Activated T-helper 2 cell treated with anti-CD3 and anti-CD28 coated beads, Interferon-gamma antibody, Interleukin-2, Interleukin-4, amounts not matched to agents 10 μg/mL and 5 μg/mL and 100 μg/mL, durations not matched to agents 14 hours and 24 hours and 36 hours (primary cell): ENCODE results near the gene WASF2. TPM values are rescaled to one million over a fixed set of nuclear protein-coding genes. Genes with fewer than 3 reads are reported as not detected.
A peak's percentile ranks its signal among the peaks of the same experiment; 100 is the strongest.
"Not testable (repeated sequence)": the region's sequence is repeated elsewhere in the genome, so short reads cannot be mapped to it uniquely, and the experiment has no call there.

Experiments
- DNase-seq: peaks from one replicate; pipeline ENCODE4 v3.0.0; 2021; ENCODE audit warnings: low spot score
- H3K27ac Mint-ChIP-seq: one replicate; pipeline ENCODE4 v1.8.0; 2021; ENCODE audit warnings: mixed read lengths
- H3K27me3 Mint-ChIP-seq: one replicate; pipeline ENCODE4 v1.8.0; 2021; ENCODE audit warnings: low read depth, mixed read lengths
- H3K36me3 Mint-ChIP-seq: one replicate; pipeline ENCODE4 v1.8.0; 2021; ENCODE audit warnings: low read depth, mixed read lengths
- H3K4me1 Mint-ChIP-seq: one replicate; pipeline ENCODE4 v1.8.0; 2021; ENCODE audit warnings: low read depth, mixed read lengths
- H3K4me3 Mint-ChIP-seq: one replicate; pipeline ENCODE4 v1.8.0; 2021; ENCODE audit warnings: low read depth, mild to moderate bottlenecking, moderate library complexity, mixed read lengths
- H3K9me3 Mint-ChIP-seq: one replicate; pipeline ENCODE4 v1.8.0; 2021; ENCODE audit warnings: mixed read lengths
- intact Hi-C: fragments of 100-400 bp; cut with micrococcal nuclease; formaldehyde crosslinking; loops from one replicate; pipeline ENCODE4 v1.15.1; 2023
- total RNA-seq: library from RNA; stranded (reverse); gene quantifications from 2 replicates; pipeline ENCODE4 v1.2.3, GENCODE V29; 2022

The WASF2 gene, protein sequence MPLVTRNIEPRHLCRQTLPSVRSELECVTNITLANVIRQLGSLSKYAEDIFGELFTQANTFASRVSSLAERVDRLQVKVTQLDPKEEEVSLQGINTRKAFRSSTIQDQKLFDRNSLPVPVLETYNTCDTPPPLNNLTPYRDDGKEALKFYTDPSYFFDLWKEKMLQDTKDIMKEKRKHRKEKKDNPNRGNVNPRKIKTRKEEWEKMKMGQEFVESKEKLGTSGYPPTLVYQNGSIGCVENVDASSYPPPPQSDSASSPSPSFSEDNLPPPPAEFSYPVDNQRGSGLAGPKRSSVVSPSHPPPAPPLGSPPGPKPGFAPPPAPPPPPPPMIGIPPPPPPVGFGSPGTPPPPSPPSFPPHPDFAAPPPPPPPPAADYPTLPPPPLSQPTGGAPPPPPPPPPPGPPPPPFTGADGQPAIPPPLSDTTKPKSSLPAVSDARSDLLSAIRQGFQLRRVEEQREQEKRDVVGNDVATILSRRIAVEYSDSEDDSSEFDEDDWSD
- 125 and 128 TPM in 2 replicates for total RNA-seq

- intact Hi-C loops, result loop anchor here (1.0 to 2.0 kb wide), 3 partner anchors 32 to 283 kb away; partner anchors contain the start of gene STX12
- DNase-seq, result peak; percentile 96
- Mint-ChIP-seq H3K9me3 (no peaks in the 10 kb centered on the region), H3K27ac (peak within 1 kb of the TSS; percentile 99), H3K4me3 (peak within 1 kb of the TSS; percentile 97), H3K27me3 (no peaks in the 10 kb centered on the region), H3K36me3 (peaks cover 12% of the 10 kb centered on the region), H3K4me1 (peaks cover 24% of the 10 kb centered on the region)
Observed at GRCh38 chr1:27489973-27490741, at the start of gene WASF2. Gene WASF2 (minus strand): TSS chr1:27490167. CDS start chr1:27428890, 61,277 bp downstream.

- no peak for DNase-seq
- Mint-ChIP-seq H3K27me3 (no peaks in the 10 kb centered on the region), H3K4me1 (peaks cover 6% of the 10 kb centered on the region), H3K4me3 (no peak overlapping the region), H3K36me3 (peaks cover 15% of the 10 kb centered on the region), H3K27ac (no peak overlapping the region), H3K9me3 (no peaks in the 10 kb centered on the region)
- intact Hi-C loops, result no loop called here
Observed at GRCh38 chr1:27538793-27539192, 48.8 kb upstream of the WASF2 start.

GRCh38 chr1:27538305-27538676 is 48.3 kb upstream of the WASF2 start:
- intact Hi-C loops, H3K27ac Mint-ChIP-seq, H3K4me3 Mint-ChIP-seq, H3K27me3 Mint-ChIP-seq, DNase-seq, H3K9me3 Mint-ChIP-seq, H3K4me1 Mint-ChIP-seq: not testable (repeated sequence)
- H3K36me3 Mint-ChIP-seq, result peaks cover 20% of the 10 kb centered on the region

DNA sequence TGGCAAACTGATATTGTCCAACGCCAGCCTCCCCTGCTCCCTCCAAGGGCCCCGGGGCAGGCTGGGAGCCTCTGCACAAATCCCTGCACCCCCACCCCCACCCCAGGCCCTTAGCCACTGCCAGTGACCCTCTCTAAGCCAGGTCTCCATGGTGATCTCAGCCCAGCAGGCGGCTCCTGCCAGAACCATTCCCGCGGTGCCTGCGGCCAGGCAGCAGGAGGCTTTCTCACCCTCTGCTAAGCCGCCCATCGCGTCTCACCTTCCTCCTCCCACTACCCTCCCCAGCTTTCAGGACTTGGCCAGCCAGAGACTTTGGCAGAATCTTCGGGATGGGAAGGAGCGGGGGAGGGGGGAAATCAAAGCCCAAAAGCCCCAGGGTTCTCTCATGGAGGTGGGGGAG is 46.8 kb upstream of the WASF2 start:
- Mint-ChIP-seq H3K9me3 (no peaks in the 10 kb centered on the region), H3K36me3 (peaks cover 19% of the 10 kb centered on the region), H3K27ac (no peak overlapping the region)

GRCh38 chr1:27536010-27536757 is 46.2 kb upstream of the WASF2 start:
- DNase-seq, result no peak
- intact Hi-C loops, result no loop called here
- no peaks in the 10 kb centered on the region for H3K9me3 Mint-ChIP-seq
- H3K4me3 Mint-ChIP-seq, result no peak overlapping the region
- peaks cover 19% of the 10 kb centered on the region for H3K36me3 Mint-ChIP-seq
- H3K27me3 Mint-ChIP-seq, result no peaks in the 10 kb centered on the region
- no peak overlapping the region for H3K27ac Mint-ChIP-seq
- H3K4me1 Mint-ChIP-seq, result peaks cover 11% of the 10 kb centered on the region

More for the DNA sequence above, 46.8 kb upstream of the WASF2 start:
- Mint-ChIP-seq H3K4me3 (no peak overlapping the region), H3K27me3 (no peaks in the 10 kb centered on the region), H3K4me1 (peaks cover 11% of the 10 kb centered on the region)
- no peak for DNase-seq
- intact Hi-C loops, result no loop called here

GRCh38 chr1:27535386-27535785 is 45.4 kb upstream of the WASF2 start:
- peak overlapping the region; percentile 12 for H3K27ac Mint-ChIP-seq

DNA sequence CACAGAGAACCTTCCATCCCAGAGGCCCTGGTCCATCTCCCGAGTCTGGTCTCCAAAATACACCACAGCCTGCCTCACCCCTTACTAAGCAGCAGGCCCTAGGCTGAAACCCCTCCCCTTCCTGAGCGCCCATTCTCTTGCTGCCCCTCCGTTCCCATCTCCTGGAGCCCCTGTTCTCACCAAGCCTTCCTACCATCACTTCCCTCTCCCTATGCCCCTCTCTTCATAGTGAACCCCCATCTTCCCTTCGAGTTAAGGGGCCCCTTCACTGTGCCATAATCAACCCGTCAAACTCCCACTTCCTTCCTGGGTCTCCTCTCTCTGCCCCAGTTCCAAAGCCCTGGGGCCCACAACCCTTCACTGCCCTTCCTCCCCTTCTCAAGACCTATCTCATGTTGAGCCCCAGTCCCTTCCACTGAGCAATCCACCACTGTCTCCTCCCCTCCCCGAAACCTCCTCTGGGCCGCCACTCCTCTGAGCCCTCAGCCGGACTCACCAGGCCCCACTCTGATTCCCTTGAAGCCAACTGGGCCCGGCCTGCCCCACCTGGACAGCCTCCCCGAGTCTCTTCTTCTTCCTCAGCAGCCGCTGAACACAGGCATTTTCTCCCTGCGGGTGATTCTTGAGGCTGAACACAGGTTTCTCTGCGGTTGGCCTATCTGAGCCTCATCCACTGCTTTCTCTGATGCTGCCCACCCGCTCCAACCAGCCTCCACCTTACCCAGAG is 42.2 kb upstream of the WASF2 start:
- peaks cover 20% of the 10 kb centered on the region for H3K4me1 Mint-ChIP-seq
- no peaks in the 10 kb centered on the region for H3K9me3 Mint-ChIP-seq
- H3K36me3 Mint-ChIP-seq, result peaks cover 24% of the 10 kb centered on the region
- intact Hi-C loops, result no loop called here
- H3K27me3 Mint-ChIP-seq, result no peaks in the 10 kb centered on the region
- no peak overlapping the region for H3K4me3 Mint-ChIP-seq
- no peak for DNase-seq
- peak overlapping the region; percentile 55 for H3K27ac Mint-ChIP-seq

More at GRCh38 chr1:27535386-27535785, 45.4 kb upstream of the WASF2 start:
- H3K9me3 Mint-ChIP-seq, result no peaks in the 10 kb centered on the region
- peaks cover 15% of the 10 kb centered on the region for H3K36me3 Mint-ChIP-seq
- DNase-seq, result no peak
- peaks cover 11% of the 10 kb centered on the region for H3K4me1 Mint-ChIP-seq
- H3K4me3 Mint-ChIP-seq, result no peak overlapping the region
- intact Hi-C loops, result no loop called here
- H3K27me3 Mint-ChIP-seq, result no peaks in the 10 kb centered on the region

DNA sequence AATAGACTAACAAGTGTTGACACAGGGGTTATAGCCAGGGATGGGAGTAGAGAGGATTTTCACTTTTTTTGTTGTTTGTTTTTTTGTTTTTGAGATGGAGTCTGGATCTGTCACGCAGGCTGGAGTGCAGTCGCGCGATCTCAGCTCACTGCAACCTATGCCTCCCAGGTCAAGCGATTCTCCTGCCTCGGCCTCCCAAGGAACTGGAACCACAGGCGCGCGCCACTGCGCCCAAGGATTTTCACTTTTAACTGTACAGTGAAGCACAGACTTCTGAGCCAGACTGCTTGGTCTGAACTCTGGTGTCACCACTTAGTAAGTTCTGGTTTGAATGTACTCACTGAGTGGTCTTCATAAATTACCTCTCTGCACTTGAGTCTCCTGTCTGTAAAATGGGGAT is 40.2 kb upstream of the WASF2 start:
- intact Hi-C loops, result no loop called here
- Mint-ChIP-seq H3K27ac (no peak overlapping the region), H3K36me3 (peaks cover 32% of the 10 kb centered on the region), H3K4me3 (no peak overlapping the region), H3K9me3 (no peaks in the 10 kb centered on the region), H3K4me1 (peaks cover 33% of the 10 kb centered on the region), H3K27me3 (no peaks in the 10 kb centered on the region)
- DNase-seq, result no peak

DNA sequence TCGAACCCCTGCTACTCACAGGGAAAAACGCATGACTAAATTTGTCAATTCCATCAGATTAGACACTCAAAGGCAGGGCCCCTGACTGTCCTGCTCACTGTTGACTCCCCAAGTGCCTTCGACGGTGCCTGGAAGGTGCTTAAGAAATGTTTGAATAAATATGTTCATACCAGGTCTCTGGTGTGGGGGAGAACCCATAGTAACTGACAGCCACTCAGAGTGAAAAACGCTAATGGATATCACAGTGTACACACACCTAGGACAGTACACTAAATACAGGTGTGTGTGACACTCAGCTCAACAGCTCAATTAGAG is 39.7 kb upstream of the WASF2 start:
- no peaks in the 10 kb centered on the region for H3K27me3 Mint-ChIP-seq
- H3K36me3 Mint-ChIP-seq, result peaks cover 32% of the 10 kb centered on the region
- intact Hi-C loops, result no loop called here
- no peak overlapping the region for H3K4me3 Mint-ChIP-seq
- H3K27ac Mint-ChIP-seq, result no peak overlapping the region
- peaks cover 36% of the 10 kb centered on the region for H3K4me1 Mint-ChIP-seq
- no peak for DNase-seq
- H3K9me3 Mint-ChIP-seq, result no peaks in the 10 kb centered on the region

- DNase-seq, result no peak
- Mint-ChIP-seq H3K4me1 (peaks cover 41% of the 10 kb centered on the region), H3K4me3 (no peak overlapping the region), H3K27me3 (no peaks in the 10 kb centered on the region), H3K27ac (no peak overlapping the region), H3K9me3 (no peaks in the 10 kb centered on the region), H3K36me3 (peaks cover 32% of the 10 kb centered on the region)
- intact Hi-C loops, result no loop called here
Observed at GRCh38 chr1:27528818-27529703, 39.1 kb upstream of the WASF2 start.

- Mint-ChIP-seq H3K27me3 (no peaks in the 10 kb centered on the region), H3K4me3 (peak overlapping the region; percentile 50), H3K27ac (no peak overlapping the region), H3K9me3 (no peaks in the 10 kb centered on the region), H3K4me1 (peaks cover 47% of the 10 kb centered on the region), H3K36me3 (peaks cover 24% of the 10 kb centered on the region)
- intact Hi-C loops, result no loop called here
- no peak for DNase-seq
Observed at GRCh38 chr1:27527890-27528817, 38.2 kb upstream of the WASF2 start.
